GM23338 (cell line): ENCODE measurements around the gene TTC22. TPM values are rescaled to one million over a fixed set of nuclear protein-coding genes. Genes with fewer than 3 reads are reported as not detected.

Experiments
- ATAC-seq: fragments of 200-7000 bp; cut with Tn5 transposase; 3 replicates; pipeline ENCODE4 v1.9.1; 2020
- DNase-seq: peaks from one replicate; pipeline ENCODE4 v3.0.0-alpha.2; 2015; ENCODE audit warnings: low spot score
- H2AFZ ChIP-seq: fragments of 200-600 bp; sonication (generic); 2 replicates; pipeline ENCODE4 v1.8.0; 2016; ENCODE audit warnings: antibody characterized with exemption, mild to moderate bottlenecking, moderate library complexity
- H3F3A ChIP-seq: fragments of 200-600 bp; sonication (generic); replicated peaks from 2 replicates; pipeline ENCODE4 v1.8.0; 2017; ENCODE audit warnings: antibody characterized with exemption, mixed run types, low read depth
- H3K27ac ChIP-seq: fragments of 200-600 bp; sonication (generic); 2 replicates; pipeline ENCODE4 v1.6.1; 2016; ENCODE audit warnings: low read depth
- H3K27me3 ChIP-seq: fragments of 200-600 bp; sonication (generic); 2 replicates; pipeline ENCODE4 v1.8.0; 2016; ENCODE audit warnings: mild to moderate bottlenecking, mixed run types, moderate library complexity; ENCODE audit not compliant: insufficient read depth
- H3K36me3 ChIP-seq: fragments of 200-600 bp; sonication (generic); 2 replicates; pipeline ENCODE4 v1.8.0; 2016; ENCODE audit warnings: mild to moderate bottlenecking; ENCODE audit not compliant: insufficient read depth
- H3K4me1 ChIP-seq: fragments of 200-600 bp; sonication (generic); 2 replicates; pipeline ENCODE4 v1.8.0; 2016; ENCODE audit warnings: mild to moderate bottlenecking, moderate library complexity; ENCODE audit not compliant: insufficient read depth
- H3K4me2 ChIP-seq: fragments of 200-600 bp; sonication (generic); 2 replicates; pipeline ENCODE4 v1.7.1; 2017; ENCODE audit warnings: mixed run types
- H3K4me3 ChIP-seq: fragments of 200-600 bp; sonication (generic); 2 replicates; pipeline ENCODE4 v1.6.1; 2016; ENCODE audit warnings: mixed run types
- H3K79me2 ChIP-seq: fragments of 200-600 bp; sonication (generic); replicated peaks from 2 replicates; pipeline ENCODE4 v1.8.0; 2017; ENCODE audit warnings: mild to moderate bottlenecking; ENCODE audit not compliant: insufficient read depth
- H3K9me2 ChIP-seq: fragments of 200-600 bp; sonication (generic); 2 replicates; pipeline ENCODE4 v1.8.0; 2017; ENCODE audit not compliant: insufficient read depth
- H4K20me1 ChIP-seq: fragments of 200-600 bp; sonication (generic); replicated peaks from 2 replicates; pipeline ENCODE4 v1.8.0; 2017; ENCODE audit warnings: mild to moderate bottlenecking; ENCODE audit not compliant: insufficient read depth
- H3K27ac Mint-ChIP-seq: 2 replicates; pipeline ENCODE4 v1.8.0; 2020; ENCODE audit warnings: inconsistent platforms, mild to moderate bottlenecking, moderate library complexity, mixed read lengths
- H3K27me3 Mint-ChIP-seq: 3 replicates; pipeline ENCODE4 v1.8.0; 2022; ENCODE audit warnings: low read depth, mild to moderate bottlenecking, moderate library complexity, mixed read lengths, inconsistent platforms; ENCODE audit not compliant: insufficient read depth, poor library complexity
- H3K36me3 Mint-ChIP-seq: 3 replicates; pipeline ENCODE4 v1.8.0; 2021; ENCODE audit warnings: low read depth, mild to moderate bottlenecking, inconsistent platforms, moderate library complexity, mixed read lengths
- H3K4me1 Mint-ChIP-seq: 3 replicates; pipeline ENCODE4 v1.8.0; 2020; ENCODE audit warnings: mild to moderate bottlenecking, inconsistent platforms, mixed read lengths
- H3K4me3 Mint-ChIP-seq: 3 replicates; pipeline ENCODE4 v1.8.0; 2021; ENCODE audit warnings: moderate library complexity, mild to moderate bottlenecking, inconsistent platforms, mixed read lengths
- H3K9me3 Mint-ChIP-seq: 3 replicates; pipeline ENCODE4 v1.8.0; 2020; ENCODE audit warnings: moderate library complexity, mild to moderate bottlenecking, inconsistent platforms, mixed read lengths
- CREB1 ChIP-seq: fragments of 250-450 bp; sonication (Bioruptor Pico); IDR thresholded peaks from 2 replicates; pipeline ENCODE4 v1.5.0; 2020; ENCODE audit warnings: low read depth, mild to moderate bottlenecking, moderate library complexity
- EZH2 ChIP-seq: fragments of 200-600 bp; sonication (generic); IDR thresholded peaks from one replicate; pipeline ENCODE4 v1.8.0; 2017; ENCODE audit warnings: antibody characterized with exemption, mild to moderate bottlenecking, low read depth; ENCODE audit not compliant: unreplicated experiment
- EZH2phosphoT487 ChIP-seq: fragments of 200-600 bp; sonication (generic); IDR thresholded peaks from one replicate; pipeline ENCODE4 v1.8.1; 2018; ENCODE audit warnings: antibody characterized with exemption; ENCODE audit not compliant: unreplicated experiment
- JUNB ChIP-seq: IDR thresholded peaks from one replicate; pipeline ENCODE4 v1.6.1; 2016; ENCODE audit warnings: antibody characterized with exemption; ENCODE audit not compliant: unreplicated experiment
- NANOG ChIP-seq: IDR thresholded peaks from 2 replicates; pipeline ENCODE4 v1.6.1; 2016; ENCODE audit warnings: antibody characterized with exemption, borderline replicate concordance
- POLR2AphosphoS5 ChIP-seq: IDR thresholded peaks from 2 replicates; pipeline ENCODE4 v1.6.1; 2016; ENCODE audit warnings: antibody characterized with exemption, low read depth
- STAT1 ChIP-seq: IDR thresholded peaks from one replicate; pipeline ENCODE4 v1.6.1; 2016; ENCODE audit warnings: antibody characterized with exemption; ENCODE audit not compliant: unreplicated experiment
- ZNF114 ChIP-seq: fragments of 250-450 bp; sonication (Bioruptor Pico); IDR thresholded peaks from 2 replicates; pipeline ENCODE4 v1.5.0; 2020; ENCODE audit warnings: mild to moderate bottlenecking, moderate library complexity
- ZNF331 ChIP-seq: fragments of 250-450 bp; sonication (Bioruptor Pico); IDR thresholded peaks from 2 replicates; pipeline ENCODE4 v1.5.0; 2020; ENCODE audit warnings: low read depth, mild to moderate bottlenecking, moderate library complexity
- polyA plus RNA-seq: library from polyadenylated mRNA; unstranded; fragments of >200 nt; fragmentation: Nextera tagmentation; extraction: Ambion mirVana; gene quantifications from 2 replicates; pipeline ENCODE4 v1.2.1, GENCODE V29; 2016
- total RNA-seq: library from RNA; depleted of rRNA; stranded (reverse); fragments of >200 nt; shearing (Covaris generic); gene quantifications from 2 replicates; pipeline ENCODE4 v1.2.3, GENCODE V29; 2014
- TF ChIP-seq, protein P1 (sequence below): IDR thresholded peaks from 2 replicates; pipeline ENCODE4 v1.6.1; 2016; ENCODE audit warnings: antibody characterized with exemption
- TF ChIP-seq, protein P2 (sequence below): fragments of 250-450 bp; sonication (Bioruptor Pico); IDR thresholded peaks from 2 replicates; pipeline ENCODE4 v1.5.0; 2020; ENCODE audit warnings: mild to moderate bottlenecking, moderate library complexity
- TF ChIP-seq, protein P3 (sequence below), 2 experiments: fragments of 200-600 bp in 1 of 2; sonication (generic) in 1 of 2; conservative IDR thresholded peaks; 2 replicates each; pipeline versions ENCODE4 v1.5.1 to v1.6.1; 2016 to 2017; ENCODE audit warnings: antibody characterized with exemption in 2 of 2, low read depth in 2 of 2, mild to moderate bottlenecking in 2 of 2, moderate library complexity in 1 of 2
- TF ChIP-seq, protein P4 (sequence below): IDR thresholded peaks from one replicate; pipeline ENCODE4 v1.6.1; 2018; ENCODE audit warnings: antibody characterized with exemption; ENCODE audit not compliant: unreplicated experiment

TTC22 gene
- total and polyA plus RNA-seq, 2 experiments from 2014 or later: 1.2 to 2.5 TPM

DNA sequence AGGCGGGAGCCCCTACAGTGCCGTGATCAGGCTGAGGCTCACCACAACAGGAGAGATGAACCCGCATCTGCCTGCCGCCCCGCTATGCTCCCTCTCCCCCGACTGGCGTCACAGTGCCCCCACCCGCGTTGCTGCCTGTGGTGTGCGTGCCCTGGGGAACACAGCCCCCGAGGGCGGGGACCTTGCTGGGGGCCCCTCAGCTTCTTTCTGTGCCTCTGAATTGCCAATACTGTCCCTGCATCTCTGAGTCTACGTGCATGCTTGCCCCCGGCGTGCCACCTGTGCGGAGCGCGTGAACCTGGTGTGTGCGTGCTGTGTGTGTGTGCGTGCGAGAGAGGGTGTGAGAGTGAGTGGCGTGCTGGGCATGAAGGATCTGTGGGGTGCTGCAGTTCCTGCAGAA is 47.1 kb downstream of the TTC22 start:
- H3K9me3 Mint-ChIP-seq: no peaks in the 10 kb centered on the region
- H3K4me1 ChIP-seq: peaks cover 16% of the 10 kb centered on the region; the same call in 1 of the 2 replicates
- no peaks in the 10 kb centered on the region for H3K79me2 ChIP-seq
- H3K27me3 ChIP-seq: no peaks in the 10 kb centered on the region
- H2AFZ ChIP-seq: no peak overlapping the region
- no peaks in the 10 kb centered on the region for H3K9me2 ChIP-seq
- H4K20me1 ChIP-seq: no peaks in the 10 kb centered on the region
- peak overlapping the region; percentile 82; the same call in 1 of the 2 replicates for H3K27ac Mint-ChIP-seq
- peaks cover 8% of the 10 kb centered on the region; the same call in 1 of the 3 replicates for H3K36me3 Mint-ChIP-seq
- H3K4me1 Mint-ChIP-seq: peaks cover 15% of the 10 kb centered on the region
- ATAC-seq (peak; percentile 27; the same call in 1 of the 3 replicates), DNase-seq (no peak)
- H3K4me3 Mint-ChIP-seq: no peak overlapping the region
- no peak for TF ChIP-seq JUNB
- TF ChIP-seq NANOG: no peak
- no peak for TF ChIP-seq CREB1 (CRISPR knock-in tag)
- no peak for TF ChIP-seq POLR2AphosphoS5
- TF ChIP-seq, protein P1, sequence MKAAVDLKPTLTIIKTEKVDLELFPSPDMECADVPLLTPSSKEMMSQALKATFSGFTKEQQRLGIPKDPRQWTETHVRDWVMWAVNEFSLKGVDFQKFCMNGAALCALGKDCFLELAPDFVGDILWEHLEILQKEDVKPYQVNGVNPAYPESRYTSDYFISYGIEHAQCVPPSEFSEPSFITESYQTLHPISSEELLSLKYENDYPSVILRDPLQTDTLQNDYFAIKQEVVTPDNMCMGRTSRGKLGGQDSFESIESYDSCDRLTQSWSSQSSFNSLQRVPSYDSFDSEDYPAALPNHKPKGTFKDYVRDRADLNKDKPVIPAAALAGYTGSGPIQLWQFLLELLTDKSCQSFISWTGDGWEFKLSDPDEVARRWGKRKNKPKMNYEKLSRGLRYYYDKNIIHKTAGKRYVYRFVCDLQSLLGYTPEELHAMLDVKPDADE: no peak
- TF ChIP-seq, protein P2, sequence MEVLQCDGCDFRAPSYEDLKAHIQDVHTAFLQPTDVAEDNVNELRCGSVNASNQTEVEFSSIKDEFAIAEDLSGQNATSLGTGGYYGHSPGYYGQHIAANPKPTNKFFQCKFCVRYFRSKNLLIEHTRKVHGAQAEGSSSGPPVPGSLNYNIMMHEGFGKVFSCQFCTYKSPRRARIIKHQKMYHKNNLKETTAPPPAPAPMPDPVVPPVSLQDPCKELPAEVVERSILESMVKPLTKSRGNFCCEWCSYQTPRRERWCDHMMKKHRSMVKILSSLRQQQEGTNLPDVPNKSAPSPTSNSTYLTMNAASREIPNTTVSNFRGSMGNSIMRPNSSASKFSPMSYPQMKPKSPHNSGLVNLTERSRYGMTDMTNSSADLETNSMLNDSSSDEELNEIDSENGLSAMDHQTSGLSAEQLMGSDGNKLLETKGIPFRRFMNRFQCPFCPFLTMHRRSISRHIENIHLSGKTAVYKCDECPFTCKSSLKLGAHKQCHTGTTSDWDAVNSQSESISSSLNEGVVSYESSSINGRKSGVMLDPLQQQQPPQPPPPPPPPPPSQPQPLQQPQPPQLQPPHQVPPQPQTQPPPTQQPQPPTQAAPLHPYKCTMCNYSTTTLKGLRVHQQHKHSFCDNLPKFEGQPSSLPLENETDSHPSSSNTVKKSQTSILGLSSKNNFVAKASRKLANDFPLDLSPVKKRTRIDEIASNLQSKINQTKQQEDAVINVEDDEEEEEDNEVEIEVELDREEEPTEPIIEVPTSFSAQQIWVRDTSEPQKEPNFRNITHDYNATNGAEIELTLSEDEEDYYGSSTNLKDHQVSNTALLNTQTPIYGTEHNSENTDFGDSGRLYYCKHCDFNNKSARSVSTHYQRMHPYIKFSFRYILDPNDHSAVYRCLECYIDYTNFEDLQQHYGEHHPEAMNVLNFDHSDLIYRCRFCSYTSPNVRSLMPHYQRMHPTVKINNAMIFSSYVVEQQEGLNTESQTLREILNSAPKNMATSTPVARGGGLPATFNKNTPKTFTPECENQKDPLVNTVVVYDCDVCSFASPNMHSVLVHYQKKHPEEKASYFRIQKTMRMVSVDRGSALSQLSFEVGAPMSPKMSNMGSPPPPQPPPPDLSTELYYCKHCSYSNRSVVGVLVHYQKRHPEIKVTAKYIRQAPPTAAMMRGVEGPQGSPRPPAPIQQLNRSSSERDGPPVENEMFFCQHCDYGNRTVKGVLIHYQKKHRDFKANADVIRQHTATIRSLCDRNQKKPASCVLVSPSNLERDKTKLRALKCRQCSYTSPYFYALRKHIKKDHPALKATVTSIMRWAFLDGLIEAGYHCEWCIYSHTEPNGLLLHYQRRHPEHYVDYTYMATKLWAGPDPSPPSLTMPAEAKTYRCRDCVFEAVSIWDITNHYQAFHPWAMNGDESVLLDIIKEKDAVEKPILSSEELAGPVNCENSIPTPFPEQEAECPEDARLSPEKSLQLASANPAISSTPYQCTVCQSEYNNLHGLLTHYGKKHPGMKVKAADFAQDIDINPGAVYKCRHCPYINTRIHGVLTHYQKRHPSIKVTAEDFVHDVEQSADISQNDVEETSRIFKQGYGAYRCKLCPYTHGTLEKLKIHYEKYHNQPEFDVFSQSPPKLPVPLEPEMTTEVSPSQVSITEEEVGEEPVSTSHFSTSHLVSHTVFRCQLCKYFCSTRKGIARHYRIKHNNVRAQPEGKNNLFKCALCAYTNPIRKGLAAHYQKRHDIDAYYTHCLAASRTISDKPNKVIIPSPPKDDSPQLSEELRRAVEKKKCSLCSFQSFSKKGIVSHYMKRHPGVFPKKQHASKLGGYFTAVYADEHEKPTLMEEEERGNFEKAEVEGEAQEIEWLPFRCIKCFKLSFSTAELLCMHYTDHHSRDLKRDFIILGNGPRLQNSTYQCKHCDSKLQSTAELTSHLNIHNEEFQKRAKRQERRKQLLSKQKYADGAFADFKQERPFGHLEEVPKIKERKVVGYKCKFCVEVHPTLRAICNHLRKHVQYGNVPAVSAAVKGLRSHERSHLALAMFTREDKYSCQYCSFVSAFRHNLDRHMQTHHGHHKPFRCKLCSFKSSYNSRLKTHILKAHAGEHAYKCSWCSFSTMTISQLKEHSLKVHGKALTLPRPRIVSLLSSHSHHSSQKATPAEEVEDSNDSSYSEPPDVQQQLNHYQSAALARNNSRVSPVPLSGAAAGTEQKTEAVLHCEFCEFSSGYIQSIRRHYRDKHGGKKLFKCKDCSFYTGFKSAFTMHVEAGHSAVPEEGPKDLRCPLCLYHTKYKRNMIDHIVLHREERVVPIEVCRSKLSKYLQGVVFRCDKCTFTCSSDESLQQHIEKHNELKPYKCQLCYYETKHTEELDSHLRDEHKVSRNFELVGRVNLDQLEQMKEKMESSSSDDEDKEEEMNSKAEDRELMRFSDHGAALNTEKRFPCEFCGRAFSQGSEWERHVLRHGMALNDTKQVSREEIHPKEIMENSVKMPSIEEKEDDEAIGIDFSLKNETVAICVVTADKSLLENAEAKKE (CRISPR knock-in tag): no peak
- TF ChIP-seq EZH2: no peak
- no peak for TF ChIP-seq ZNF114
- TF ChIP-seq STAT1: no peak
- TF ChIP-seq, protein P3, sequence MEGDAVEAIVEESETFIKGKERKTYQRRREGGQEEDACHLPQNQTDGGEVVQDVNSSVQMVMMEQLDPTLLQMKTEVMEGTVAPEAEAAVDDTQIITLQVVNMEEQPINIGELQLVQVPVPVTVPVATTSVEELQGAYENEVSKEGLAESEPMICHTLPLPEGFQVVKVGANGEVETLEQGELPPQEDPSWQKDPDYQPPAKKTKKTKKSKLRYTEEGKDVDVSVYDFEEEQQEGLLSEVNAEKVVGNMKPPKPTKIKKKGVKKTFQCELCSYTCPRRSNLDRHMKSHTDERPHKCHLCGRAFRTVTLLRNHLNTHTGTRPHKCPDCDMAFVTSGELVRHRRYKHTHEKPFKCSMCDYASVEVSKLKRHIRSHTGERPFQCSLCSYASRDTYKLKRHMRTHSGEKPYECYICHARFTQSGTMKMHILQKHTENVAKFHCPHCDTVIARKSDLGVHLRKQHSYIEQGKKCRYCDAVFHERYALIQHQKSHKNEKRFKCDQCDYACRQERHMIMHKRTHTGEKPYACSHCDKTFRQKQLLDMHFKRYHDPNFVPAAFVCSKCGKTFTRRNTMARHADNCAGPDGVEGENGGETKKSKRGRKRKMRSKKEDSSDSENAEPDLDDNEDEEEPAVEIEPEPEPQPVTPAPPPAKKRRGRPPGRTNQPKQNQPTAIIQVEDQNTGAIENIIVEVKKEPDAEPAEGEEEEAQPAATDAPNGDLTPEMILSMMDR (conservative IDR thresholded peaks at IDR 0.05; ENCODE audit: low read depth in 2 of 2): no peak
- TF ChIP-seq, protein P4, sequence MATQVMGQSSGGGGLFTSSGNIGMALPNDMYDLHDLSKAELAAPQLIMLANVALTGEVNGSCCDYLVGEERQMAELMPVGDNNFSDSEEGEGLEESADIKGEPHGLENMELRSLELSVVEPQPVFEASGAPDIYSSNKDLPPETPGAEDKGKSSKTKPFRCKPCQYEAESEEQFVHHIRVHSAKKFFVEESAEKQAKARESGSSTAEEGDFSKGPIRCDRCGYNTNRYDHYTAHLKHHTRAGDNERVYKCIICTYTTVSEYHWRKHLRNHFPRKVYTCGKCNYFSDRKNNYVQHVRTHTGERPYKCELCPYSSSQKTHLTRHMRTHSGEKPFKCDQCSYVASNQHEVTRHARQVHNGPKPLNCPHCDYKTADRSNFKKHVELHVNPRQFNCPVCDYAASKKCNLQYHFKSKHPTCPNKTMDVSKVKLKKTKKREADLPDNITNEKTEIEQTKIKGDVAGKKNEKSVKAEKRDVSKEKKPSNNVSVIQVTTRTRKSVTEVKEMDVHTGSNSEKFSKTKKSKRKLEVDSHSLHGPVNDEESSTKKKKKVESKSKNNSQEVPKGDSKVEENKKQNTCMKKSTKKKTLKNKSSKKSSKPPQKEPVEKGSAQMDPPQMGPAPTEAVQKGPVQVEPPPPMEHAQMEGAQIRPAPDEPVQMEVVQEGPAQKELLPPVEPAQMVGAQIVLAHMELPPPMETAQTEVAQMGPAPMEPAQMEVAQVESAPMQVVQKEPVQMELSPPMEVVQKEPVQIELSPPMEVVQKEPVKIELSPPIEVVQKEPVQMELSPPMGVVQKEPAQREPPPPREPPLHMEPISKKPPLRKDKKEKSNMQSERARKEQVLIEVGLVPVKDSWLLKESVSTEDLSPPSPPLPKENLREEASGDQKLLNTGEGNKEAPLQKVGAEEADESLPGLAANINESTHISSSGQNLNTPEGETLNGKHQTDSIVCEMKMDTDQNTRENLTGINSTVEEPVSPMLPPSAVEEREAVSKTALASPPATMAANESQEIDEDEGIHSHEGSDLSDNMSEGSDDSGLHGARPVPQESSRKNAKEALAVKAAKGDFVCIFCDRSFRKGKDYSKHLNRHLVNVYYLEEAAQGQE: no peak
- no peak for TF ChIP-seq EZH2phosphoT487
- TF ChIP-seq ZNF331 (CRISPR knock-in tag): no peak
- no peaks in the 10 kb centered on the region for H3K36me3 ChIP-seq
- H3F3A ChIP-seq: no peaks in the 10 kb centered on the region
- no peak overlapping the region for H3K4me2 ChIP-seq
- no peak overlapping the region for H3K27ac ChIP-seq
- H3K27me3 Mint-ChIP-seq: peaks cover 4% of the 10 kb centered on the region
- no peak overlapping the region for H3K4me3 ChIP-seq
